Liver (tissue), 3 donors: Measurements from ENCODE around the gene MARS1.
"Not testable (repeated sequence)": the region's sequence is repeated elsewhere in the genome, so short reads cannot be mapped to it uniquely, and the experiment has no call there.

Source experiments
- TAF1 ChIP-seq: conservative IDR thresholded peaks from 2 replicates; pipeline ENCODE4 v1.6.1; 2016; ENCODE audit warnings: antibody characterized with exemption, mild to moderate bottlenecking
- YY1 ChIP-seq: IDR thresholded peaks from 2 replicates; pipeline ENCODE4 v1.6.1; 2016; ENCODE audit warnings: antibody characterized with exemption, mild to moderate bottlenecking
- TF ChIP-seq, protein P1 (sequence below): fragments of 150-350 bp; IDR thresholded peaks from 2 replicates; pipeline ENCODE4 v1.5.1; 2017; ENCODE audit warnings: improper control_type of control experiment, low read depth, low read length; ENCODE audit not compliant: missing input control
- TF ChIP-seq, protein P2 (sequence below): IDR thresholded peaks from 2 replicates; pipeline ENCODE4 v1.6.1; 2016; ENCODE audit warnings: antibody characterized with exemption
- donor health status: healthy.
- donor health status: healthy.

DNA sequence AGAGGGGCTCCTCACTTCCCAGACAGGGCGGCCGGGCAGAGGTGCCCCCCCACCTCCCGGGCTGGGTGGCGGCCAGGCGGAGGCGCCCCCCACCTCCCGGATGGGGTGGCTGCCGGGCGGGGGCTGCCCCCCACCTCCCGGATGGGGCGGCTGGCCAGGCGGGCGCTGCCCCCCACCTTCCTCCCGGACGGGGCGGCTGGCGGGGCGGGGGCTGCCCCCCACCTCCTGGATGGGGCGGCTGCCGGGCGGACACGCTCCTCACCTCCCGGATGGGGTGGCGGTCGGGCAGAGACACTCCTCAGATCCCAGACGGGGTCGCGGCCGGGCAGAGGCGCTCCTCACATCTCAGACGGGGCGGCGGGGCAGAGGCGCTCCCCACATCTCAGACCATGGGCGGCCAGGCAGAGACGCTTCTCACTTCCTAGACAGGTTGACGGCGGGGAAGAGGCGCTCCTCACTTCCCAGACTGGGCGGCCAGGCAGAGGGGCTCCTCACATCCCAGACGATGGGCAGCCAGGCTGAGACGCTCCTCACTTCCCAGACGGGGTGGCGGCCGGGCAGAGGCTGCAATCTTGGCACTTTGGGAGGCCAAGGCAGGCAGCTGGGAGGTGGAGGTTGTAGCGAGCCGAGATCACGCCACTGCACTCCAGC is 7.3 kb downstream of the MARS1 start:
- TF ChIP-seq, protein P1, sequence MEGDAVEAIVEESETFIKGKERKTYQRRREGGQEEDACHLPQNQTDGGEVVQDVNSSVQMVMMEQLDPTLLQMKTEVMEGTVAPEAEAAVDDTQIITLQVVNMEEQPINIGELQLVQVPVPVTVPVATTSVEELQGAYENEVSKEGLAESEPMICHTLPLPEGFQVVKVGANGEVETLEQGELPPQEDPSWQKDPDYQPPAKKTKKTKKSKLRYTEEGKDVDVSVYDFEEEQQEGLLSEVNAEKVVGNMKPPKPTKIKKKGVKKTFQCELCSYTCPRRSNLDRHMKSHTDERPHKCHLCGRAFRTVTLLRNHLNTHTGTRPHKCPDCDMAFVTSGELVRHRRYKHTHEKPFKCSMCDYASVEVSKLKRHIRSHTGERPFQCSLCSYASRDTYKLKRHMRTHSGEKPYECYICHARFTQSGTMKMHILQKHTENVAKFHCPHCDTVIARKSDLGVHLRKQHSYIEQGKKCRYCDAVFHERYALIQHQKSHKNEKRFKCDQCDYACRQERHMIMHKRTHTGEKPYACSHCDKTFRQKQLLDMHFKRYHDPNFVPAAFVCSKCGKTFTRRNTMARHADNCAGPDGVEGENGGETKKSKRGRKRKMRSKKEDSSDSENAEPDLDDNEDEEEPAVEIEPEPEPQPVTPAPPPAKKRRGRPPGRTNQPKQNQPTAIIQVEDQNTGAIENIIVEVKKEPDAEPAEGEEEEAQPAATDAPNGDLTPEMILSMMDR: not testable (repeated sequence)
- TF ChIP-seq TAF1, YY1: not testable (repeated sequence)
- TF ChIP-seq, protein P2, sequence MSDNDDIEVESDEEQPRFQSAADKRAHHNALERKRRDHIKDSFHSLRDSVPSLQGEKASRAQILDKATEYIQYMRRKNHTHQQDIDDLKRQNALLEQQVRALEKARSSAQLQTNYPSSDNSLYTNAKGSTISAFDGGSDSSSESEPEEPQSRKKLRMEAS: not testable (repeated sequence)
